Mesothelial cell of epicardium (in vitro differentiated cells): ENCODE data around the gene SPAG16. TPM values are rescaled to one million over a fixed set of nuclear protein-coding genes. Genes with fewer than 3 reads are reported as not detected.

Source experiments
- DNase-seq, 2 experiments: peaks; one replicate each; pipeline ENCODE4 v3.0.0; 2021; ENCODE audit warnings: low spot score in 2 of 2; ENCODE audit not compliant: unreplicated experiment in 2 of 2
- H3K27ac Mint-ChIP-seq: 2 replicates; pipeline ENCODE4 v1.8.0; 2021; ENCODE audit warnings: mixed read lengths
- H3K27me3 Mint-ChIP-seq: 2 replicates; pipeline ENCODE4 v1.8.0; 2021; ENCODE audit warnings: low read depth, mixed read lengths
- H3K36me3 Mint-ChIP-seq: 2 replicates; pipeline ENCODE4 v1.8.0; 2021; ENCODE audit warnings: mixed read lengths
- H3K4me1 Mint-ChIP-seq: 2 replicates; pipeline ENCODE4 v1.8.0; 2021; ENCODE audit warnings: mixed read lengths
- H3K4me3 Mint-ChIP-seq: 2 replicates; pipeline ENCODE4 v1.8.0; 2021; ENCODE audit warnings: mild to moderate bottlenecking, moderate library complexity, mixed read lengths
- H3K9me3 Mint-ChIP-seq: 2 replicates; pipeline ENCODE4 v1.8.0; 2021; ENCODE audit warnings: mixed read lengths
- CTCF ChIP-seq: fragments of 200-600 bp; sonication (generic); IDR thresholded peaks from one replicate; pipeline ENCODE4 v1.5.0; 2021; ENCODE audit warnings: antibody characterized with exemption; ENCODE audit not compliant: unreplicated experiment
- total RNA-seq: library from RNA; stranded (reverse); gene quantifications from 3 replicates; pipeline ENCODE4 v1.2.1, GENCODE V29; 2021

SPAG16 gene
- total RNA-seq, 1 donor from 2014 or later, result 35.1 TPM

- Mint-ChIP-seq H3K4me3 (no peak overlapping the region), H3K9me3 (peaks cover 9% of the 10 kb centered on the region), H3K36me3 (peaks cover 2% of the 10 kb centered on the region)
Observed at GRCh38 chr2:214264171-214264570, 979.9 kb downstream of the SPAG16 start.

GRCh38 chr2:214265991-214266489, 981.8 kb downstream of the SPAG16 start:
- no peaks in the 10 kb centered on the region for H3K27me3 Mint-ChIP-seq
- peaks cover 2% of the 10 kb centered on the region for H3K36me3 Mint-ChIP-seq
- no peak overlapping the region for H3K27ac Mint-ChIP-seq
- DNase-seq, result no peak
- H3K4me1 Mint-ChIP-seq, result peaks cover 3% of the 10 kb centered on the region
- no peak overlapping the region for H3K4me3 Mint-ChIP-seq
- H3K9me3 Mint-ChIP-seq, result peaks cover 9% of the 10 kb centered on the region
- no peak for TF ChIP-seq CTCF

More at GRCh38 chr2:214264171-214264570, 979.9 kb downstream of the SPAG16 start:
- H3K27ac Mint-ChIP-seq, result no peak overlapping the region
- no peaks in the 10 kb centered on the region for H3K27me3 Mint-ChIP-seq
- no peak for TF ChIP-seq CTCF
- DNase-seq, result no peak
- H3K4me1 Mint-ChIP-seq, result peaks cover 3% of the 10 kb centered on the region

GRCh38 chr2:214277880-214278279, 993.6 kb downstream of the SPAG16 start:
- H3K27ac Mint-ChIP-seq, result no peak overlapping the region
- H3K36me3 Mint-ChIP-seq, result peaks cover 3% of the 10 kb centered on the region
- H3K4me3 Mint-ChIP-seq, result no peak overlapping the region
- DNase-seq, result no peak
- no peaks in the 10 kb centered on the region for H3K27me3 Mint-ChIP-seq
- peaks cover 20% of the 10 kb centered on the region for H3K9me3 Mint-ChIP-seq
- no peaks in the 10 kb centered on the region for H3K4me1 Mint-ChIP-seq
- TF ChIP-seq CTCF, result no peak

- TF ChIP-seq CTCF, result no peak
- Mint-ChIP-seq H3K4me3 (no peak overlapping the region), H3K27ac (no peak overlapping the region), H3K4me1 (no peaks in the 10 kb centered on the region), H3K27me3 (no peaks in the 10 kb centered on the region), H3K36me3 (no peaks in the 10 kb centered on the region), H3K9me3 (peaks cover 18% of the 10 kb centered on the region)
- no peak for DNase-seq
Observed at GRCh38 chr2:214286011-214286410, 1001.7 kb downstream of the SPAG16 start.

- DNase-seq, result no peak
- H3K36me3 Mint-ChIP-seq, result peaks cover 5% of the 10 kb centered on the region
- no peaks in the 10 kb centered on the region for H3K27me3 Mint-ChIP-seq
- TF ChIP-seq CTCF, result no peak
- no peaks in the 10 kb centered on the region for H3K4me1 Mint-ChIP-seq
- H3K9me3 Mint-ChIP-seq, result peaks cover 38% of the 10 kb centered on the region
- H3K27ac Mint-ChIP-seq, result no peak overlapping the region
- no peak overlapping the region for H3K4me3 Mint-ChIP-seq
Observed at GRCh38 chr2:214293593-214293992, 1009.3 kb downstream of the SPAG16 start.

GRCh38 chr2:214294426-214294825, 1010.2 kb downstream of the SPAG16 start:
- peaks cover 38% of the 10 kb centered on the region for H3K9me3 Mint-ChIP-seq
- no peaks in the 10 kb centered on the region for H3K4me1 Mint-ChIP-seq
- peaks cover 5% of the 10 kb centered on the region for H3K36me3 Mint-ChIP-seq
- H3K27me3 Mint-ChIP-seq, result no peaks in the 10 kb centered on the region
- DNase-seq, result no peak
- no peak overlapping the region for H3K4me3 Mint-ChIP-seq
- H3K27ac Mint-ChIP-seq, result no peak overlapping the region
- no peak for TF ChIP-seq CTCF
